H9 (cell line): Measurements from ENCODE around the gene THAP4. TPM values are rescaled to one million over a fixed set of nuclear protein-coding genes. Genes with fewer than 3 reads are reported as not detected.

ENCODE experiments used
- DNase-seq: peaks from one replicate; pipeline ENCODE4 v3.0.0-alpha.2; 2017
- H2AFZ ChIP-seq: one replicate; pipeline ENCODE4 v1.6.1; 2013; ENCODE audit warnings: mild to moderate bottlenecking, low read length, control low read depth, moderate library complexity
- H2AK5ac ChIP-seq: 2 replicates; pipeline ENCODE4 v1.6.1; 2013; ENCODE audit warnings: low read length, control low read depth, mixed read lengths; ENCODE audit not compliant: insufficient read length
- H2BK120ac ChIP-seq: one replicate; pipeline ENCODE4 v1.6.1; 2013; ENCODE audit warnings: low read depth, mild to moderate bottlenecking, low read length, control low read depth, inconsistent platforms; ENCODE audit not compliant: poor library complexity, severe bottlenecking
- H2BK12ac ChIP-seq: 2 replicates; pipeline ENCODE4 v1.6.1; 2013; ENCODE audit warnings: low read length, control low read depth, mixed read lengths, low read depth; ENCODE audit not compliant: insufficient read length
- H2BK15ac ChIP-seq: 2 replicates; pipeline ENCODE4 v1.6.1; 2013; ENCODE audit warnings: low read depth, low read length, control low read depth
- H2BK20ac ChIP-seq: one replicate; pipeline ENCODE4 v1.6.1; 2013; ENCODE audit warnings: low read depth, mild to moderate bottlenecking, low read length, control low read depth, inconsistent platforms; ENCODE audit not compliant: poor library complexity, severe bottlenecking
- H2BK5ac ChIP-seq: 2 replicates; pipeline ENCODE4 v1.6.1; 2013; ENCODE audit warnings: low read length, control low read depth, mixed read lengths; ENCODE audit not compliant: insufficient read length
- H3K14ac ChIP-seq: 2 replicates; pipeline ENCODE4 v1.6.1; 2013; ENCODE audit warnings: low read length, control low read depth; ENCODE audit not compliant: insufficient read depth
- H3K18ac ChIP-seq: 2 replicates; pipeline ENCODE4 v1.6.1; 2013; ENCODE audit warnings: low read depth, mild to moderate bottlenecking, mixed read lengths, low read length, control low read depth; ENCODE audit not compliant: insufficient read length
- H3K23ac ChIP-seq: 2 replicates; pipeline ENCODE4 v1.6.1; 2013; ENCODE audit warnings: low read length, control low read depth, mixed read lengths, low read depth; ENCODE audit not compliant: insufficient read length
- H3K23me2 ChIP-seq: 2 replicates; pipeline ENCODE4 v1.6.1; 2013; ENCODE audit warnings: low read depth, mild to moderate bottlenecking, mixed read lengths, low read length, control low read depth; ENCODE audit not compliant: insufficient read length, poor library complexity, severe bottlenecking
- H3K27ac ChIP-seq: 2 replicates; pipeline ENCODE4 v1.5.1; 2013; ENCODE audit warnings: low read length, control low read depth, mixed read lengths, low read depth; ENCODE audit not compliant: insufficient read length
- H3K27me3 ChIP-seq: 2 replicates; pipeline ENCODE4 v1.6.1; 2013; ENCODE audit warnings: low read length, control low read depth, inconsistent platforms; ENCODE audit not compliant: insufficient read depth
- H3K4ac ChIP-seq: 2 replicates; pipeline ENCODE4 v1.6.1; 2013; ENCODE audit warnings: low read depth, mild to moderate bottlenecking, control low read depth, inconsistent platforms, low read length, moderate library complexity
- H3K4me1 ChIP-seq: 2 replicates; pipeline ENCODE4 v1.6.1; 2013; ENCODE audit warnings: low read length, control low read depth, inconsistent platforms; ENCODE audit not compliant: insufficient read depth
- H3K4me2 ChIP-seq: 2 replicates; pipeline ENCODE4 v1.6.1; 2013; ENCODE audit warnings: low read length, control low read depth, mixed read lengths; ENCODE audit not compliant: insufficient read length, insufficient read depth
- H3K56ac ChIP-seq: 2 replicates; pipeline ENCODE4 v1.6.1; 2013; ENCODE audit warnings: low read depth, mild to moderate bottlenecking, mixed read lengths, low read length, control low read depth; ENCODE audit not compliant: insufficient read length
- H3K79me1 ChIP-seq: 2 replicates; pipeline ENCODE4 v1.6.1; 2013; ENCODE audit warnings: low read depth, mild to moderate bottlenecking, moderate library complexity, low read length, control low read depth, inconsistent platforms; ENCODE audit not compliant: insufficient read depth, poor library complexity, severe bottlenecking
- H3K79me2 ChIP-seq: 2 replicates; pipeline ENCODE4 v1.6.1; 2013; ENCODE audit warnings: low read length, control low read depth, inconsistent platforms; ENCODE audit not compliant: insufficient read depth
- H3K9ac ChIP-seq: 2 replicates; pipeline ENCODE4 v1.6.1; 2013; ENCODE audit warnings: low read length, control low read depth, mixed read lengths; ENCODE audit not compliant: insufficient read length; ENCODE audit errors: extremely low read depth
- H3K9me3 ChIP-seq: one replicate; pipeline ENCODE4 v1.6.1; 2013; ENCODE audit warnings: low read depth, low read length, inconsistent platforms; ENCODE audit not compliant: control insufficient read depth
- H3T11ph ChIP-seq: one replicate; pipeline ENCODE4 v1.6.1; 2013; ENCODE audit warnings: mild to moderate bottlenecking, low read length, control low read depth, inconsistent platforms
- H4K20me1 ChIP-seq: one replicate; pipeline ENCODE4 v1.6.1; 2013; ENCODE audit not compliant: control insufficient read depth, insufficient read length, insufficient read depth
- H4K5ac ChIP-seq: 2 replicates; pipeline ENCODE4 v1.6.1; 2013; ENCODE audit warnings: low read depth, mild to moderate bottlenecking, mixed read lengths, low read length, control low read depth; ENCODE audit not compliant: insufficient read length
- H4K8ac ChIP-seq: replicated peaks from 2 replicates; pipeline ENCODE4 v1.6.1; 2013; ENCODE audit warnings: low read length, control low read depth, mixed read lengths, low read depth; ENCODE audit not compliant: insufficient read length
- H4K91ac ChIP-seq: 2 replicates; pipeline ENCODE4 v1.6.1; 2013; ENCODE audit warnings: low read depth, mild to moderate bottlenecking, moderate library complexity, mixed read lengths, low read length, control low read depth; ENCODE audit not compliant: insufficient read length
- H3K27ac Mint-ChIP-seq, 3 experiments: 2 replicates in 2 of 3; 3 replicates in 1 of 3; pipeline ENCODE4 v1.8.0; 2020 to 2021; ENCODE audit warnings: mixed read lengths in 3 of 3, mild to moderate bottlenecking in 1 of 3, moderate library complexity in 1 of 3
- H3K27me3 Mint-ChIP-seq: 2 replicates; pipeline ENCODE4 v1.8.0; 2021; ENCODE audit warnings: low read depth, mild to moderate bottlenecking, moderate library complexity, mixed read lengths
- H3K36me3 Mint-ChIP-seq, 3 experiments: 2 replicates in 2 of 3; 3 replicates in 1 of 3; pipeline ENCODE4 v1.8.0; 2020 to 2021; ENCODE audit warnings: low read depth in 3 of 3, mixed read lengths in 3 of 3; ENCODE audit not compliant: insufficient read depth in 1 of 3
- H3K4me1 Mint-ChIP-seq, 2 experiments: 2 replicates each; pipeline ENCODE4 v1.8.0; 2020; ENCODE audit warnings: mixed read lengths in 2 of 2
- H3K4me3 Mint-ChIP-seq, 2 experiments: 2 replicates in 1 of 2; 3 replicates in 1 of 2; pipeline ENCODE4 v1.8.0; 2020 to 2021; ENCODE audit warnings: mild to moderate bottlenecking in 2 of 2, mixed read lengths in 2 of 2, moderate library complexity in 1 of 2
- H3K9me3 Mint-ChIP-seq, 2 experiments: 2 replicates in 1 of 2; 3 replicates in 1 of 2; pipeline ENCODE4 v1.8.0; 2020; ENCODE audit warnings: mild to moderate bottlenecking in 2 of 2, mixed read lengths in 2 of 2, moderate library complexity in 1 of 2
- CTCF ChIP-seq: fragments of 200-600 bp; sonication (generic); conservative IDR thresholded peaks from 3 replicates; pipeline ENCODE4 v1.8.0; 2021; ENCODE audit warnings: antibody characterized with exemption, mild to moderate bottlenecking
- WGBS: extraction: QIAGEN DNeasy Blood & Tissue Kit; methylation state at CpG from one replicate; pipeline ENCODE4 v1.1.7; 2013; ENCODE audit warnings: missing lambda C conversion rate, low lambda C conversion rate, mixed read lengths; ENCODE audit not compliant: insufficient read length; ENCODE audit errors: extremely low coverage; 5-methylcytosine and 5-hydroxymethylcytosine counted together
- total RNA-seq: library from RNA; stranded (reverse); gene quantifications from 2 replicates; pipeline ENCODE4 v1.2.1, GENCODE V29; 2021

The THAP4 gene
- total RNA-seq, 1 experiment from 2014 or later, result 70.6 TPM

- Histone ChIP-seq H3K9me3 (no peaks in the 10 kb centered on the region), H4K20me1 (no peaks in the 10 kb centered on the region), H3K79me1 (peaks cover 6% of the 10 kb centered on the region), H2BK20ac (no peak overlapping the region), H3K4ac (no peak overlapping the region), H3K27me3 (no peaks in the 10 kb centered on the region), H2BK5ac (no peak overlapping the region), H2BK120ac (no peak overlapping the region), H3K56ac (no peak overlapping the region), H4K8ac (no peak overlapping the region), H3K18ac (no peak overlapping the region), H3K79me2 (peaks cover 7% of the 10 kb centered on the region; the same call in 1 of the 2 replicates), H3K27ac (no peak overlapping the region), H3K9ac (no peak overlapping the region), H4K5ac (no peak overlapping the region), H2AK5ac (no peak overlapping the region), H2BK12ac (no peak overlapping the region), H3K4me1 (no peaks in the 10 kb centered on the region), H3K4me2 (no peak overlapping the region), H3K23me2 (no peaks in the 10 kb centered on the region), H3K23ac (no peak overlapping the region), H2AFZ (no peak overlapping the region), H2BK15ac (no peak overlapping the region), H4K91ac (no peak overlapping the region), H3K14ac (no peak overlapping the region), H3T11ph (no peak overlapping the region)
- peaks cover 16 to 54% (median 40%) of the 10 kb centered on the region in 3 experiments; a peak in 6 of 7 replicates for H3K36me3 Mint-ChIP-seq
- H3K4me3 Mint-ChIP-seq, result no peak overlapping the region
- DNase-seq, result no peak
- H3K27me3 Mint-ChIP-seq, result no peaks in the 10 kb centered on the region
- H3K9me3 Mint-ChIP-seq, result no peaks in the 10 kb centered on the region
- H3K27ac Mint-ChIP-seq, result peak overlapping the region in 1 of 3 experiments; percentile 27; a peak in 3 of 7 replicates
- TF ChIP-seq CTCF, result no peak
- H3K4me1 Mint-ChIP-seq, result peaks cover 3 to 4% of the 10 kb centered on the region in 2 experiments; a peak in 1 of 4 replicates
- WGBS, result no CpG with 5 or more reads among the region's 11 CpGs
These were observed 7.1 kb downstream of the THAP4 start for GRCh38 chr2:241629762-241630435.
